ENCODE data around the gene WWTR1. TPM values are rescaled to one million over a fixed set of nuclear protein-coding genes. Genes with fewer than 3 reads are reported as not detected.

WWTR1 gene
- polyA plus RNA-seq, 5 donors, result 69.2 to 127 (median 107) TPM

- DNase-seq, result no peak
Measured at GRCh38 chr3:149571381-149571780, 86.4 kb downstream of the WWTR1 start.

GRCh38 chr3:149570016-149570415, 87.8 kb downstream of the WWTR1 start:
- DNase-seq, result no peak

- DNase-seq, result no peak
Measured at GRCh38 chr3:149567381-149567780, 90.4 kb downstream of the WWTR1 start.

- no peak for DNase-seq
Measured at GRCh38 chr3:149566292-149566975, 91.4 kb downstream of the WWTR1 start.

GRCh38 chr3:149564079-149564478, 93.7 kb downstream of the WWTR1 start:
- no peak for DNase-seq

- no peak for DNase-seq
Measured at GRCh38 chr3:149563114-149563513, 94.7 kb downstream of the WWTR1 start.

- DNase-seq, result no peak
Measured at GRCh38 chr3:149560617-149561016, 97.2 kb downstream of the WWTR1 start.

- DNase-seq, result no peak
Measured at GRCh38 chr3:149560001-149560400, 97.8 kb downstream of the WWTR1 start.

GRCh38 chr3:149559525-149559924, 98.3 kb downstream of the WWTR1 start:
- DNase-seq, result no peak

- no peak for DNase-seq
Measured at GRCh38 chr3:149555927-149556326, 101.9 kb downstream of the WWTR1 start.

- DNase-seq, result no peak
Measured at GRCh38 chr3:149554826-149555225, 103.0 kb downstream of the WWTR1 start.

- peak in 1 of 2 donors; percentile 68 for DNase-seq
Measured at GRCh38 chr3:149553781-149554451, 103.9 kb downstream of the WWTR1 start.

- no peak for DNase-seq
Measured at GRCh38 chr3:149552700-149553099, 105.1 kb downstream of the WWTR1 start.

GRCh38 chr3:149551500-149551899, 106.3 kb downstream of the WWTR1 start:
- DNase-seq, result no peak

GRCh38 chr3:149548669-149549065, 109.2 kb downstream of the WWTR1 start:
- DNase-seq, result no peak

- peak in 1 of 2 donors; percentile 35 for DNase-seq
Measured at GRCh38 chr3:149547954-149548668, 109.7 kb downstream of the WWTR1 start.

- peak; percentile 80 to 85 for DNase-seq
Measured at GRCh38 chr3:149547413-149547812, 110.4 kb downstream of the WWTR1 start.

- DNase-seq, result no peak
Measured at GRCh38 chr3:149545049-149545448, 112.8 kb downstream of the WWTR1 start.

GRCh38 chr3:149542375-149543312, 115.2 kb downstream of the WWTR1 start:
- DNase-seq, result no peak

GRCh38 chr3:149541091-149541491, 116.7 kb downstream of the WWTR1 start:
- no peak for DNase-seq

GRCh38 chr3:149538371-149538770, 119.5 kb downstream of the WWTR1 start:
- DNase-seq, result no peak

GRCh38 chr3:149536429-149536828, 121.4 kb downstream of the WWTR1 start:
- DNase-seq, result peak; percentile 62 to 64
